Mesenchymal stem cell (in vitro differentiated cells and primary cell): Measurements from ENCODE around the gene AGR3.

ENCODE experiments used
- DNase-seq: peaks from one replicate; pipeline ENCODE4 v3.0.0-alpha.2; 2013
- H2AFZ ChIP-seq: one replicate; pipeline ENCODE4 v1.6.1; 2013; ENCODE audit warnings: low read depth, mild to moderate bottlenecking, control low read depth, inconsistent platforms, low read length, moderate library complexity
- H2AK5ac ChIP-seq: 2 replicates; pipeline ENCODE4 v1.6.1; 2013; ENCODE audit warnings: low read length, moderate library complexity, mild to moderate bottlenecking, inconsistent platforms; ENCODE audit not compliant: severe bottlenecking
- H2BK120ac ChIP-seq: one replicate; pipeline ENCODE4 v1.6.1; 2013; ENCODE audit warnings: low read depth, mild to moderate bottlenecking, inconsistent platforms, low read length, moderate library complexity
- H2BK12ac ChIP-seq, 2 experiments: one replicate each; pipeline ENCODE4 v1.6.1; 2013; ENCODE audit warnings: inconsistent platforms in 2 of 2, low read length in 2 of 2, mild to moderate bottlenecking in 2 of 2, moderate library complexity in 2 of 2, control low read depth in 1 of 2
- H2BK15ac ChIP-seq: one replicate; pipeline ENCODE4 v1.6.1; 2013; ENCODE audit warnings: mild to moderate bottlenecking, low read depth, inconsistent platforms; ENCODE audit not compliant: poor library complexity, severe bottlenecking
- H2BK5ac ChIP-seq: 2 replicates; pipeline ENCODE4 v1.6.1; 2013; ENCODE audit warnings: low read depth, mild to moderate bottlenecking, low read length, control low read depth, inconsistent platforms; ENCODE audit not compliant: poor library complexity, severe bottlenecking
- H3K14ac ChIP-seq, 2 experiments: one replicate each; pipeline ENCODE4 v1.6.1; 2013; ENCODE audit warnings: inconsistent platforms in 2 of 2, low read length in 2 of 2, control low read depth in 1 of 2, mild to moderate bottlenecking in 1 of 2, moderate library complexity in 1 of 2
- H3K18ac ChIP-seq, 2 experiments: one replicate each; pipeline ENCODE4 v1.6.1; 2013; ENCODE audit warnings: inconsistent platforms in 2 of 2, low read length in 2 of 2, control low read depth in 1 of 2, low read depth in 1 of 2, mild to moderate bottlenecking in 1 of 2
- H3K23ac ChIP-seq, 2 experiments: one replicate each; pipeline ENCODE4 v1.6.1; 2013; ENCODE audit warnings: inconsistent platforms in 2 of 2, low read length in 2 of 2, mild to moderate bottlenecking in 2 of 2, moderate library complexity in 2 of 2, control low read depth in 1 of 2
- H3K27ac ChIP-seq: 2 replicates; pipeline ENCODE4 v1.5.1; 2013; ENCODE audit warnings: mild to moderate bottlenecking, moderate library complexity, low read length, control low read depth, inconsistent platforms; ENCODE audit not compliant: poor library complexity, severe bottlenecking
- H3K27me3 ChIP-seq, 2 experiments: 2 replicates each; pipeline versions ENCODE4 v1.6.1 to v1.7.0; 2013; ENCODE audit warnings: low read length in 2 of 2, mild to moderate bottlenecking in 2 of 2, moderate library complexity in 2 of 2, control low read depth in 1 of 2, inconsistent platforms in 1 of 2; ENCODE audit not compliant: control insufficient read depth in 1 of 2, insufficient read depth in 1 of 2
- H3K36me3 ChIP-seq, 2 experiments: 2 replicates each; pipeline versions ENCODE4 v1.6.1 to v1.7.0; 2013; ENCODE audit warnings: low read length in 2 of 2, control low read depth in 1 of 2, inconsistent platforms in 1 of 2, low read depth in 1 of 2, mild to moderate bottlenecking in 1 of 2; ENCODE audit not compliant: insufficient read depth in 2 of 2, control insufficient read depth in 1 of 2
- H3K4ac ChIP-seq, 2 experiments: one replicate each; pipeline ENCODE4 v1.6.1; 2013; ENCODE audit warnings: inconsistent platforms in 2 of 2, low read length in 2 of 2, mild to moderate bottlenecking in 2 of 2, moderate library complexity in 2 of 2, control low read depth in 1 of 2, low read depth in 1 of 2
- H3K4me1 ChIP-seq: 2 replicates; pipeline ENCODE4 v1.6.1; 2013; ENCODE audit warnings: low read depth, low read length, control low read depth; ENCODE audit not compliant: control insufficient read depth, insufficient read depth
- H3K4me2 ChIP-seq: 2 replicates; pipeline ENCODE4 v1.6.1; 2013; ENCODE audit warnings: low read length, mild to moderate bottlenecking, inconsistent platforms; ENCODE audit not compliant: poor library complexity, severe bottlenecking
- H3K4me3 ChIP-seq, 2 experiments: 2 replicates each; pipeline versions ENCODE4 v1.5.1 to v1.7.0; 2013; ENCODE audit warnings: low read length in 2 of 2, mild to moderate bottlenecking in 2 of 2, control low read depth in 1 of 2, low read depth in 1 of 2; ENCODE audit not compliant: insufficient read depth in 1 of 2
- H3K79me1 ChIP-seq: replicated peaks from 2 replicates; pipeline ENCODE4 v1.6.1; 2013; ENCODE audit warnings: mild to moderate bottlenecking, control low read depth, low read length, inconsistent platforms; ENCODE audit not compliant: poor library complexity, severe bottlenecking
- H3K9ac ChIP-seq: 2 replicates; pipeline ENCODE4 v1.7.0; 2013; ENCODE audit warnings: mild to moderate bottlenecking, low read length, moderate library complexity
- H3K9me3 ChIP-seq: 2 replicates; pipeline ENCODE4 v1.7.0; 2013; ENCODE audit warnings: mild to moderate bottlenecking, low read length; ENCODE audit not compliant: control insufficient read depth
- H4K8ac ChIP-seq: one replicate; pipeline ENCODE4 v1.6.1; 2013; ENCODE audit warnings: inconsistent platforms, mild to moderate bottlenecking, low read length, moderate library complexity
- H4K91ac ChIP-seq: one replicate; pipeline ENCODE4 v1.6.1; 2013; ENCODE audit warnings: mild to moderate bottlenecking, low read length, inconsistent platforms
- WGBS: methylation state at CpG from one replicate; pipeline ENCODE4 v1.1.7; 2013; ENCODE audit warnings: mixed read lengths; 5-methylcytosine and 5-hydroxymethylcytosine counted together

AGR3 gene

GRCh38 chr7:16839646-16840045, 42.1 kb downstream of the AGR3 start:
- Histone ChIP-seq H2BK15ac (no peak overlapping the region), H3K14ac (no peak overlapping the region), H3K27ac (no peak overlapping the region), H2AFZ (no peak overlapping the region), H3K9ac (no peak overlapping the region), H2AK5ac (no peak overlapping the region), H3K23ac (no peak overlapping the region), H2BK12ac (no peak overlapping the region), H3K18ac (no peak overlapping the region), H3K4me1 (peaks cover 5% of the 10 kb centered on the region), H4K91ac (no peak overlapping the region), H3K9me3 (no peaks in the 10 kb centered on the region), H3K36me3 (no peaks in the 10 kb centered on the region), H3K4me3 (no peak overlapping the region), H2BK120ac (no peak overlapping the region), H4K8ac (no peak overlapping the region), H2BK5ac (no peak overlapping the region), H3K79me1 (no peaks in the 10 kb centered on the region), H3K4me2 (no peak overlapping the region), H3K4ac (no peak overlapping the region), H3K27me3 (no peaks in the 10 kb centered on the region)
- DNase-seq: no peak
- 100% methylated on average over 1 of the region's 2 CpGs for WGBS

- no peak overlapping the region for H3K14ac ChIP-seq
- H2AK5ac ChIP-seq: no peak overlapping the region
- no peak for DNase-seq
- no peak overlapping the region for H3K4me2 ChIP-seq
- no peak overlapping the region for H3K23ac ChIP-seq
- no peak overlapping the region for H2BK120ac ChIP-seq
- H3K4ac ChIP-seq: no peak overlapping the region
- H3K27me3 ChIP-seq: no peaks in the 10 kb centered on the region
- H3K36me3 ChIP-seq: no peaks in the 10 kb centered on the region
- no peaks in the 10 kb centered on the region for H3K79me1 ChIP-seq
- no peak overlapping the region for H4K8ac ChIP-seq
- no peak overlapping the region for H2BK15ac ChIP-seq
- H2BK12ac ChIP-seq: no peak overlapping the region
- H2AFZ ChIP-seq: no peak overlapping the region
- no peak overlapping the region for H3K9ac ChIP-seq
- no peak overlapping the region for H4K91ac ChIP-seq
- no peaks in the 10 kb centered on the region for H3K9me3 ChIP-seq
- H3K27ac ChIP-seq: no peak overlapping the region
- no peak overlapping the region for H2BK5ac ChIP-seq
- H3K18ac ChIP-seq: no peak overlapping the region
- WGBS: 94% methylated on average over 1 of the region's 1 CpG
- H3K4me3 ChIP-seq: no peak overlapping the region
- peaks cover 5% of the 10 kb centered on the region for H3K4me1 ChIP-seq
These were observed 42.9 kb downstream of the AGR3 start for GRCh38 chr7:16838891-16839290.

GRCh38 chr7:16838386-16838785, 43.4 kb downstream of the AGR3 start:
- Histone ChIP-seq H2AFZ (no peak overlapping the region), H3K23ac (no peak overlapping the region), H3K18ac (no peak overlapping the region), H3K27ac (no peak overlapping the region), H2AK5ac (no peak overlapping the region), H3K9me3 (no peaks in the 10 kb centered on the region), H3K4me1 (peaks cover 5% of the 10 kb centered on the region), H2BK15ac (no peak overlapping the region), H4K91ac (no peak overlapping the region), H3K4me3 (no peak overlapping the region), H3K27me3 (no peaks in the 10 kb centered on the region), H2BK12ac (no peak overlapping the region), H3K79me1 (no peaks in the 10 kb centered on the region), H3K4me2 (no peak overlapping the region), H2BK5ac (no peak overlapping the region), H2BK120ac (no peak overlapping the region), H3K36me3 (no peaks in the 10 kb centered on the region), H3K4ac (no peak overlapping the region), H3K9ac (no peak overlapping the region), H4K8ac (no peak overlapping the region), H3K14ac (no peak overlapping the region)
- 50% methylated on average over 2 of the region's 3 CpGs for WGBS
- DNase-seq: no peak

GRCh38 chr7:16836481-16836880, 45.3 kb downstream of the AGR3 start:
- Histone ChIP-seq H3K27ac (no peak overlapping the region), H3K9me3 (no peaks in the 10 kb centered on the region), H2AK5ac (no peak overlapping the region), H3K4ac (no peak overlapping the region), H3K4me3 (no peak overlapping the region), H3K4me2 (no peak overlapping the region), H2BK120ac (no peak overlapping the region), H3K4me1 (peaks cover 3% of the 10 kb centered on the region), H2BK5ac (no peak overlapping the region), H3K23ac (no peak overlapping the region), H3K14ac (no peak overlapping the region), H2BK15ac (no peak overlapping the region), H2AFZ (no peak overlapping the region), H3K36me3 (no peaks in the 10 kb centered on the region), H3K18ac (no peak overlapping the region), H4K8ac (no peak overlapping the region), H3K9ac (no peak overlapping the region), H3K79me1 (no peaks in the 10 kb centered on the region), H4K91ac (no peak overlapping the region), H2BK12ac (no peak overlapping the region), H3K27me3 (no peaks in the 10 kb centered on the region)
- 95% methylated on average over 3 of the region's 5 CpGs for WGBS
- no peak for DNase-seq
